ENCODE results near the gene LAMC1. TPM values are rescaled to one million over a fixed set of nuclear protein-coding genes. Genes with fewer than 3 reads are reported as not detected.

LAMC1 gene
- total and polyA plus RNA-seq, 12 donors, result 12.3 to 110 (median 75.9) TPM

DNA sequence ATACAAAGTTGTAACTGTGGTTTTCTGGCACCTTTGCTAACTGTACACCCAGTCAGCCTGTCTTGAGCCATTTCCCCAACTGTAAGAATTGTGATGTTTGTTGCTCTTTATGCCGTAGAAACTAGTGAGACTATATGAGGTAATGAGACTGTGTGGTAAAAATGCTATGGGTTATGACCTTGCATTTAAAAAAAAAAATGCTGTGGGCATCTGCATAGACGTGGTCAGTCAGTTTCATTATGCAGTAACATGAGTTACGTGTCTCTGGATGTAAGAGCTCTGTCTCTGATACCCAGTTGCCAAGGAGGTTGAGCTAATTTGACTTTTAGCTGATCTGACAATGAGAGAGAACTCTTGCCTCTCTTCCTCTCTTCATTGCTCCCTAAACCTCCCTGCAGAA is 82.2 kb downstream of the LAMC1 start:
- Histone ChIP-seq H3K4me1 (replicated peaks in 1 of 2) (no peaks in the 10 kb centered on the region), H3K27me3 (no peaks in the 10 kb centered on the region), H3K4me3 (no peak overlapping the region), H3K27ac (no peak overlapping the region), H3K36me3 (replicated peaks in 1 of 2) (peaks cover 0 to 14% of the 10 kb centered on the region in 2 donors), H3K9me3 (replicated peaks in 1 of 3) (no peaks in the 10 kb centered on the region)
- no peak for TF ChIP-seq POLR2A (IDR thresholded peaks at IDR 0.05)
- TF ChIP-seq, protein P1, sequence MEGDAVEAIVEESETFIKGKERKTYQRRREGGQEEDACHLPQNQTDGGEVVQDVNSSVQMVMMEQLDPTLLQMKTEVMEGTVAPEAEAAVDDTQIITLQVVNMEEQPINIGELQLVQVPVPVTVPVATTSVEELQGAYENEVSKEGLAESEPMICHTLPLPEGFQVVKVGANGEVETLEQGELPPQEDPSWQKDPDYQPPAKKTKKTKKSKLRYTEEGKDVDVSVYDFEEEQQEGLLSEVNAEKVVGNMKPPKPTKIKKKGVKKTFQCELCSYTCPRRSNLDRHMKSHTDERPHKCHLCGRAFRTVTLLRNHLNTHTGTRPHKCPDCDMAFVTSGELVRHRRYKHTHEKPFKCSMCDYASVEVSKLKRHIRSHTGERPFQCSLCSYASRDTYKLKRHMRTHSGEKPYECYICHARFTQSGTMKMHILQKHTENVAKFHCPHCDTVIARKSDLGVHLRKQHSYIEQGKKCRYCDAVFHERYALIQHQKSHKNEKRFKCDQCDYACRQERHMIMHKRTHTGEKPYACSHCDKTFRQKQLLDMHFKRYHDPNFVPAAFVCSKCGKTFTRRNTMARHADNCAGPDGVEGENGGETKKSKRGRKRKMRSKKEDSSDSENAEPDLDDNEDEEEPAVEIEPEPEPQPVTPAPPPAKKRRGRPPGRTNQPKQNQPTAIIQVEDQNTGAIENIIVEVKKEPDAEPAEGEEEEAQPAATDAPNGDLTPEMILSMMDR (IDR thresholded peaks at IDR 0.05), result no peak
- intact Hi-C loops (cut with DNase I), result no loop called here
- 70 to 78% (median 73%) methylated on average over 3 of the region's 3 CpGs for WGBS, 4 donors
- no peak for DNase-seq

DNA sequence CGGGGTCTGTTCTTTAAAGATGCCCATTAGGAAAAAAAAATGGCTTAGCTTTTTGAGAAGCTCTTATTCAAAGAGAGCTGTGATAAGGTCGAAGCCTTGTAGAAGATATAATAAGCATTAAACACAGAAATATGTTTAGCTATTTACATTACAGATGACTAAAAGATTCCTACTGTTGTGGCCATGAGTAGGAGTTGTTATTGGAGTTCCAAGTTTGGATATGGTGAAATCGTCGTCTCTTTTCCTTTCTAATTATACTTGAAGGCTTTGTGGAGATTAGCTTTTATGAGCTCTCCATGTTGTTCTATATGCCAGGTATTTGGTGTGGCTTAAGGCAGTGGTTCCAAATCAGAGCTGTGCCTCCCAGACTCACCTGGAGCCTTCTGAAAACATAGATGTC is 82.9 kb downstream of the LAMC1 start:
- no peak for DNase-seq
- Histone ChIP-seq H3K4me1 (replicated peaks in 1 of 2) (no peaks in the 10 kb centered on the region), H3K27me3 (no peaks in the 10 kb centered on the region), H3K27ac (no peak overlapping the region), H3K4me3 (no peak overlapping the region), H3K36me3 (replicated peaks in 1 of 2) (peaks cover 0 to 14% of the 10 kb centered on the region in 2 donors), H3K9me3 (replicated peaks in 1 of 3) (no peaks in the 10 kb centered on the region)
- WGBS, 4 donors, result 85 to 92% (median 89%) methylated on average over 4 of the region's 4 CpGs
- TF ChIP-seq, protein P1 (IDR thresholded peaks at IDR 0.05), result no peak
- TF ChIP-seq POLR2A (IDR thresholded peaks at IDR 0.05), result no peak
- intact Hi-C loops (cut with DNase I), result no loop called here

DNA sequence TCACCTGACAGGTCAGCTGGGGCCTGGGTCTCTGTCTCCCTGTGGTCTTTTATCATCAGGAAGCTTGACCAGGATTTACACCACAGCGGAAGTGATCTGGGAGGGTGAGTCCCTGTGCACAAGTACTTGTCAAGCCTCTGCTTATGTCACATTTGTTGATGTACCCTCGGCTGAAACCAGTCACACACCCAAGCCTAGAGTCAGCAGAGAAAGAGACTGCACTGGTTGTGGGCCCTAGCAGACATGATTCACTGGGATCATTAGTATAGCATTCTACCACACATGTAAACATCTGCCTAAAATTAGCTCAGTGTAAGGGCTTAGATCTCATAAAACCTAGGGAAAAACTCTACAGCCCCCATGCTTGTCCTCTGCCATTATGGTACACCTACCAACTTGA is 83.5 kb downstream of the LAMC1 start:
- Histone ChIP-seq H3K27me3 (no peaks in the 10 kb centered on the region), H3K4me3 (no peak overlapping the region), H3K4me1 (replicated peaks in 1 of 2) (no peaks in the 10 kb centered on the region), H3K9me3 (replicated peaks in 1 of 3) (no peaks in the 10 kb centered on the region), H3K27ac (no peak overlapping the region), H3K36me3 (replicated peaks in 1 of 2) (peaks cover 0 to 14% of the 10 kb centered on the region in 2 donors)
- TF ChIP-seq, protein P1 (IDR thresholded peaks at IDR 0.05), result no peak
- TF ChIP-seq POLR2A (IDR thresholded peaks at IDR 0.05), result no peak
- DNase-seq, result no peak
- WGBS, 4 donors, result 76 to 91% (median 88%) methylated on average over 1 to 2 of the region's 2 CpGs
- intact Hi-C loops (cut with DNase I), result no loop called here

DNA sequence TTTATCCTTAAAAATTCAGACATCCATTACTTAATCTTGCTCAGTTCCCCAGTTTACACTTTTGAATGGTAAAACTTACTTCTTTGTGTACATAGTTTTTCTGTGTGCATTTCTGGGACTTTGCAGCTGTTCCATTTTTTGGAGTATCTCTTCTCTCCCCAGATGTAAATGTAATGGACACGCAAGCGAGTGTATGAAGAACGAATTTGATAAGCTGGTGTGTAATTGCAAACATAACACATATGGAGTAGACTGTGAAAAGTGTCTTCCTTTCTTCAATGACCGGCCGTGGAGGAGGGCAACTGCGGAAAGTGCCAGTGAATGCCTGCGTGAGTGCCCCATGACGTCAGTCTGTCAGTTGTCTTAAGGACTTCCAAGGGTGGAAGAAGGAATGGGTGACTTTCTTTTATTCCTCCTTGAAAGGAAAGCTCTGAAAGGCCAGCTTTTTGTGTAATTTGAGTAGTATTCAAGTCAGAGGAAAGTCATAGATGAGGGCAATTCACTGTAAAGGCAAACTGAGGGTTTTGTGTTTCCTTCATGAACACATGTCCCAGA is 87.2 kb downstream of the LAMC1 start:
- no peaks in the 10 kb centered on the region for H3K9me3 ChIP-seq (replicated peaks in 1 of 3)
- intact Hi-C loops (cut with DNase I), result no loop called here
- WGBS, 4 donors, result 91 to 95% (median 94%) methylated on average over 8 of the region's 8 CpGs
- TF ChIP-seq POLR2A (IDR thresholded peaks at IDR 0.05), result no peak
- TF ChIP-seq, protein P1 (IDR thresholded peaks at IDR 0.05), result no peak
- no peak overlapping the region for H3K4me3 ChIP-seq
- no peak overlapping the region for H3K27ac ChIP-seq
- peaks cover 0 to 2% of the 10 kb centered on the region in 2 donors for H3K36me3 ChIP-seq (replicated peaks in 1 of 2)
- H3K4me1 ChIP-seq (replicated peaks in 1 of 2), result no peaks in the 10 kb centered on the region
- DNase-seq, result no peak
- no peaks in the 10 kb centered on the region for H3K27me3 ChIP-seq
